GM19397 (cell line): ENCODE data around the gene PTP4A2.

Source experiments
- ATAC-seq: cut with Tn5 transposase; IDR thresholded peaks from one replicate; pipeline ENCODE4 v1.9.1; 2021; ENCODE audit warnings: mild to moderate bottlenecking, moderate library complexity; ENCODE audit not compliant: unreplicated experiment

The PTP4A2 gene

GRCh38 chr1:31865728-31866449, 72.3 kb downstream of the PTP4A2 start:
- no peak for ATAC-seq

- ATAC-seq = no peak
Measured at GRCh38 chr1:31862071-31862470, 76.1 kb downstream of the PTP4A2 start.

DNA sequence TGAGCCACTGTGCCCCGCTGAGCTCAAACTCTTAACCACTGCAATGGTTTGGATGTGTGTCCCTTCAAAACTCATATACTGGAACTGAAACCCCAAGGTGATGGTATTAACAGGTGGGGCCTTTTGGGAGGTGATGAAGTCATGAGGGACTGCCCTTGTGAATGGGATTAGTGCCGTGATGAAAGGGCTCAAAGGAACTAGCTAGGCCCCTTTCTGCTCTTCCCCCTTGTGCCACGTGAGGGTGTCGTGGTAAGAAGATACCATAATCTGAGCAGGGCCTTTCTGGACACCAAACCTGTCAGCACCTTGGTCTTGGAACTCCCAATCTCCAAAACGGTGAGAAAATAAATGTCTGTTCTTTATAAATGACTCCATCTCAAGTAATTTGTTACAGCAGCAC, 76.8 kb downstream of the PTP4A2 start:
- ATAC-seq = no peak

DNA sequence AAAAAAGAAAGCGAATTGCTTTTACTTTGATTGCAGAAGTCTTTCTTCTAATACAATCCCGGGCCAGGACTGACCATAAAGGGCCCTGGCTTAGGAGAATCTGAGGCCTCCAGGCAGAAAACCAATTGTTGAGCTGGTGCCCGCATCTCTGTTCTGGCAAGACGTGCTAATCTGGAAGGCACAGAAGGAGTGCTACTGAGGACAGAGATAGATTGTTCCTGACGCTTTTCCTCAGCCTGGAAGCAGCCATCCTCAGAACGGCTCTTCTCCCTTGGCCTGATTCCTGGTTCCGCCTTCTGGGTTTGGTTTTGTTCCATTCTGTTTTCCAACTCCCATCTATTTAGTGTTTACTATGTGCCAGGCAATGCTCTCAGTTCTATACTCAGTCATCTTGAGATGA, 77.6 kb downstream of the PTP4A2 start:
- no peak for ATAC-seq

- no peak for ATAC-seq
Measured at GRCh38 chr1:31859719-31860118, 78.4 kb downstream of the PTP4A2 start.

- ATAC-seq = no peak
Measured at GRCh38 chr1:31859044-31859443, 79.1 kb downstream of the PTP4A2 start.

DNA sequence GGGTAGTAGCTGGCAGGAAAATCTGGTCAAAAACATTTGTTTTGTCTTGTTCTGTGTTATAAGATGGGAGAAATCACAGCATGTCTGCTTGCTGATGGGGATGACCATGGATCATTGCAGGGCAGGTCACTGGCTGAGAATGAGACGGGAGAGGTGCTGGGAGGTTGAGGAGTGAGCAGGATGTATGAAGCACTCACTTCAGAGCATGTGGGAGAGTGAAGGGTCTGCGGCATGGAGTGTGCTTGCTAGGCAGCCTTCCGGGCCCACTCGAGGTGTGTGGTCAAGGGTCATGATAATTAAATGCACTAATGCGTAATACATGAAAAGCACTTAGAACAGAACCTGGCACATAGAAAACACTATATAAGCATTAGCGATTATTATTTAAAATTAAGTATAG, 80.3 kb downstream of the PTP4A2 start:
- no peak for ATAC-seq
